Esophagus (tissue), 2 donors: ENCODE measurements around the gene AP4S1. TPM values are rescaled to one million over a fixed set of nuclear protein-coding genes. Genes with fewer than 3 reads are reported as not detected.
"Not testable (repeated sequence)": the region's sequence is repeated elsewhere in the genome, so short reads cannot be mapped to it uniquely, and the experiment has no call there.

Experiments used
- H3K27ac ChIP-seq, 2 donors: one replicate each; pipeline ENCODE4 v1.5.1; 2013; ENCODE audit warnings: low read depth in 2 of 2, mild to moderate bottlenecking in 2 of 2, inconsistent platforms in 1 of 2, low read length in 1 of 2, moderate library complexity in 1 of 2
- H3K27me3 ChIP-seq, 2 donors: one replicate each; pipeline ENCODE4 v1.6.1; 2013; ENCODE audit warnings: low read length in 2 of 2, control low read depth in 1 of 2, mild to moderate bottlenecking in 1 of 2; ENCODE audit not compliant: insufficient read depth in 2 of 2, control insufficient read depth in 1 of 2
- H3K36me3 ChIP-seq, 2 donors: one replicate each; pipeline ENCODE4 v1.6.1; 2013; ENCODE audit warnings: low read length in 1 of 2; ENCODE audit not compliant: control insufficient read depth in 2 of 2, insufficient read depth in 2 of 2
- H3K4me1 ChIP-seq, 2 donors: one replicate each; pipeline ENCODE4 v1.6.1; 2013; ENCODE audit warnings: low read length in 1 of 2; ENCODE audit not compliant: control insufficient read depth in 2 of 2, insufficient read depth in 2 of 2
- H3K4me3 ChIP-seq, 2 donors: one replicate each; pipeline ENCODE4 v1.5.1; 2013; ENCODE audit warnings: low read length in 2 of 2, mild to moderate bottlenecking in 2 of 2, low read depth in 1 of 2, moderate library complexity in 1 of 2
- H3K9me3 ChIP-seq, 2 donors: one replicate each; pipeline ENCODE4 v1.6.1; 2013; ENCODE audit warnings: mild to moderate bottlenecking in 2 of 2, low read depth in 1 of 2, low read length in 1 of 2, moderate library complexity in 1 of 2; ENCODE audit not compliant: control insufficient read depth in 2 of 2, insufficient read depth in 1 of 2
- WGBS, 2 donors: extraction: QIAGEN DNeasy Blood & Tissue Kit; methylation state at CpG; one replicate each; pipeline ENCODE4 v1.1.7; 2013; 5-methylcytosine and 5-hydroxymethylcytosine counted together
- polyA plus RNA-seq, 2 donors: library from polyadenylated mRNA; stranded (reverse); fragments of 200-250 nt; gene quantifications; one replicate each; pipeline ENCODE4 v1.2.3, GENCODE V29; 2013
- donor health status: healthy with polysubstance abuse.
- donor health status: Bipolar disorder and iron deficiency.

Gene AP4S1
- polyA plus RNA-seq, result 1 to 10 TPM; 2.4 to 3.7 TPM

GRCh38 chr14:31025367-31026076 lies at the start of gene AP4S1:
TSS of gene AP4S1 (plus strand) at chr14:31025649. CDS start at chr14:31066197, 40,548 bp downstream.
- peak within 1 kb of the TSS; percentile 90 to 98 for H3K27ac ChIP-seq
- no peaks in the 10 kb centered on the region for H3K27me3 ChIP-seq
- WGBS, 2 donors, result 0% methylated on average over 53 of the region's 53 CpGs
- H3K9me3 ChIP-seq, result no peaks in the 10 kb centered on the region
- no peaks in the 10 kb centered on the region for H3K36me3 ChIP-seq
- H3K4me3 ChIP-seq, result peak within 1 kb of the TSS; percentile 96 to 97
- H3K4me1 ChIP-seq, result no peaks in the 10 kb centered on the region

GRCh38 chr14:30977752-30978151 lies 47.7 kb upstream of the AP4S1 start:
- Histone ChIP-seq H3K27me3 (no peaks in the 10 kb centered on the region), H3K4me3 (no peak overlapping the region), H3K9me3 (no peaks in the 10 kb centered on the region), H3K36me3 (no peaks in the 10 kb centered on the region), H3K27ac (no peak overlapping the region), H3K4me1 (no peaks in the 10 kb centered on the region)
- WGBS, 2 donors, result 83 to 89% methylated on average over 2 of the region's 2 CpGs

- not testable (repeated sequence) for H3K9me3 ChIP-seq, H3K27me3 ChIP-seq, H3K36me3 ChIP-seq, H3K4me1 ChIP-seq, H3K27ac ChIP-seq, H3K4me3 ChIP-seq
- WGBS, 2 donors, result 66 to 72% methylated on average over 13 of the region's 13 CpGs
These were observed 45.2 kb upstream of the AP4S1 start for GRCh38 chr14:30980106-30980704.

GRCh38 chr14:30980980-30981379 lies 44.5 kb upstream of the AP4S1 start:
- Histone ChIP-seq H3K27ac (no peak overlapping the region), H3K4me3 (no peak overlapping the region), H3K9me3 (no peaks in the 10 kb centered on the region), H3K4me1 (no peaks in the 10 kb centered on the region), H3K36me3 (no peaks in the 10 kb centered on the region), H3K27me3 (no peaks in the 10 kb centered on the region)
- 75 to 82% methylated on average over 3 of the region's 3 CpGs for WGBS, 2 donors

GRCh38 chr14:30982533-30982932 lies 42.9 kb upstream of the AP4S1 start:
- H3K27ac ChIP-seq, result no peak overlapping the region
- no peaks in the 10 kb centered on the region for H3K36me3 ChIP-seq
- no peak overlapping the region for H3K4me3 ChIP-seq
- H3K4me1 ChIP-seq, result no peaks in the 10 kb centered on the region
- H3K9me3 ChIP-seq, result no peaks in the 10 kb centered on the region
- no peaks in the 10 kb centered on the region for H3K27me3 ChIP-seq
- WGBS, 2 donors, result 85 to 86% methylated on average over 7 of the region's 7 CpGs

- no peaks in the 10 kb centered on the region for H3K27me3 ChIP-seq
- H3K4me1 ChIP-seq, result no peaks in the 10 kb centered on the region
- H3K9me3 ChIP-seq, result no peaks in the 10 kb centered on the region
- H3K4me3 ChIP-seq, result no peak overlapping the region
- H3K27ac ChIP-seq, result no peak overlapping the region
- WGBS, 2 donors, result 94% methylated on average over 2 of the region's 2 CpGs
- H3K36me3 ChIP-seq, result no peaks in the 10 kb centered on the region
These were observed 41.6 kb upstream of the AP4S1 start for GRCh38 chr14:30983858-30984257.

GRCh38 chr14:30985796-30986195 lies 39.7 kb upstream of the AP4S1 start:
- no peaks in the 10 kb centered on the region for H3K36me3 ChIP-seq
- no peaks in the 10 kb centered on the region for H3K27me3 ChIP-seq
- no peak overlapping the region for H3K4me3 ChIP-seq
- no peaks in the 10 kb centered on the region for H3K4me1 ChIP-seq
- H3K9me3 ChIP-seq, result no peaks in the 10 kb centered on the region
- H3K27ac ChIP-seq, result no peak overlapping the region
- WGBS, 2 donors, result 92% methylated on average over 3 of the region's 3 CpGs

- Histone ChIP-seq H3K27me3 (no peaks in the 10 kb centered on the region), H3K4me3 (no peak overlapping the region), H3K4me1 (no peaks in the 10 kb centered on the region), H3K9me3 (no peaks in the 10 kb centered on the region), H3K36me3 (no peaks in the 10 kb centered on the region), H3K27ac (no peak overlapping the region)
These were observed 36.9 kb upstream of the AP4S1 start for GRCh38 chr14:30988509-30988908.

- Histone ChIP-seq H3K36me3 (no peaks in the 10 kb centered on the region), H3K4me3 (no peak overlapping the region), H3K9me3 (no peaks in the 10 kb centered on the region), H3K27me3 (no peaks in the 10 kb centered on the region), H3K4me1 (peaks cover 0 to 2% of the 10 kb centered on the region in 2 donors), H3K27ac (no peak overlapping the region)
These were observed 34.7 kb upstream of the AP4S1 start for GRCh38 chr14:30990770-30991169.

GRCh38 chr14:30991408-30991807 lies 34.0 kb upstream of the AP4S1 start:
- H3K9me3 ChIP-seq, result no peaks in the 10 kb centered on the region
- peaks cover 0 to 2% of the 10 kb centered on the region in 2 donors for H3K4me1 ChIP-seq
- no peak overlapping the region for H3K4me3 ChIP-seq
- 74 to 84% methylated on average over 2 of the region's 2 CpGs for WGBS, 2 donors
- no peaks in the 10 kb centered on the region for H3K36me3 ChIP-seq
- H3K27ac ChIP-seq, result no peak overlapping the region
- no peaks in the 10 kb centered on the region for H3K27me3 ChIP-seq
